ENCODE data around the gene SLC25A29.
A peak's percentile ranks its signal among the peaks of the same experiment; 100 is the strongest.
"Not testable (repeated sequence)": the region's sequence is repeated elsewhere in the genome, so short reads cannot be mapped to it uniquely, and the experiment has no call there.

Gene SLC25A29

GRCh38 chr14:100312877-100313400 is 6.7 kb upstream of the SLC25A29 start:
- DNase-seq: no peak

GRCh38 chr14:100312110-100312876 is 6.0 kb upstream of the SLC25A29 start:
- not testable (repeated sequence) for DNase-seq

- no peak for DNase-seq
Observed at GRCh38 chr14:100309028-100309737, 2.9 kb upstream of the SLC25A29 start.

- not testable (repeated sequence) for DNase-seq
Observed at GRCh38 chr14:100308427-100308792, 2.2 kb upstream of the SLC25A29 start.

GRCh38 chr14:100307766-100308426 is 1.7 kb upstream of the SLC25A29 start:
- DNase-seq: peak in 1 of 58 donors; percentile 10

GRCh38 chr14:100306998-100307765 is 938 bp upstream of the SLC25A29 start:
- DNase-seq: peak in 2 of 58 donors; percentile 40 to 43

GRCh38 chr14:100305324-100306100 is 732 bp downstream of the SLC25A29 start:
- peak in 5 of 58 donors; percentile 35 to 73 (median 45) for DNase-seq

- peak in 25 of 58 donors; percentile 24 to 70 (median 38) for DNase-seq
Observed at GRCh38 chr14:100304825-100305323, 1.4 kb downstream of the SLC25A29 start.

GRCh38 chr14:100303925-100304324 is 2.3 kb downstream of the SLC25A29 start:
- DNase-seq: no peak

GRCh38 chr14:100303179-100303578 is 3.1 kb downstream of the SLC25A29 start:
- DNase-seq: peak in 1 of 58 donors; percentile 18

GRCh38 chr14:100302616-100303015 is 3.6 kb downstream of the SLC25A29 start:
- DNase-seq: no peak

- no peak for DNase-seq
Observed at GRCh38 chr14:100299238-100299560, 7.0 kb downstream of the SLC25A29 start.

GRCh38 chr14:100298551-100299237 is 7.5 kb downstream of the SLC25A29 start:
- DNase-seq: no peak

- peak in 50 of 58 donors; percentile 25 to 89 (median 69) for DNase-seq
Observed at GRCh38 chr14:100297320-100298300, 8.6 kb downstream of the SLC25A29 start.

- not testable (repeated sequence) for DNase-seq
Observed at GRCh38 chr14:100296729-100297128, 9.5 kb downstream of the SLC25A29 start.

GRCh38 chr14:100296106-100296651 is 10.1 kb downstream of the SLC25A29 start:
- no peak for DNase-seq

- no peak for DNase-seq
Observed at GRCh38 chr14:100295376-100296105, 10.7 kb downstream of the SLC25A29 start.

Measured in anterior cingulate cortex (tissue), 58 donors.